ENCODE results near the gene ADAMTS1.
"Not testable (repeated sequence)": the region's sequence is repeated elsewhere in the genome, so short reads cannot be mapped to it uniquely, and the experiment has no call there.

Gene ADAMTS1

GRCh38 chr21:26845066-26845758 lies at the start of gene ADAMTS1:
TSS of gene ADAMTS1 (minus strand) at chr21:26845409. CDS start at chr21:26844954, 455 bp downstream.
- no peak for DNase-seq (ENCODE audit: low read depth in 2 of 2, low spot score in 1 of 2)

- no peak for DNase-seq (ENCODE audit: low read depth in 2 of 2, low spot score in 1 of 2)
Observed at GRCh38 chr21:26892151-26892550, 46.9 kb upstream of the ADAMTS1 start.

GRCh38 chr21:26888931-26889330 lies 43.7 kb upstream of the ADAMTS1 start:
- DNase-seq (ENCODE audit: low read depth in 2 of 2, low spot score in 1 of 2), result no peak

GRCh38 chr21:26888256-26888655 lies 43.0 kb upstream of the ADAMTS1 start:
- DNase-seq (ENCODE audit: low read depth in 2 of 2, low spot score in 1 of 2), result no peak

- DNase-seq (ENCODE audit: low read depth in 2 of 2, low spot score in 1 of 2), result no peak
Observed at GRCh38 chr21:26887251-26887650, 42.0 kb upstream of the ADAMTS1 start.

GRCh38 chr21:26884436-26884835 lies 39.2 kb upstream of the ADAMTS1 start:
- no peak for DNase-seq (ENCODE audit: low read depth in 2 of 2, low spot score in 1 of 2)

- DNase-seq (ENCODE audit: low read depth in 2 of 2, low spot score in 1 of 2), result no peak
Observed at GRCh38 chr21:26883768-26884167, 38.6 kb upstream of the ADAMTS1 start.

- DNase-seq (ENCODE audit: low read depth in 2 of 2, low spot score in 1 of 2), result no peak
Observed at GRCh38 chr21:26881504-26882228, 36.5 kb upstream of the ADAMTS1 start.

- no peak for DNase-seq (ENCODE audit: low read depth in 2 of 2, low spot score in 1 of 2)
Observed at GRCh38 chr21:26877018-26877417, 31.8 kb upstream of the ADAMTS1 start.

GRCh38 chr21:26874347-26874746 lies 29.1 kb upstream of the ADAMTS1 start:
- no peak for DNase-seq (ENCODE audit: low read depth in 2 of 2, low spot score in 1 of 2)

GRCh38 chr21:26865857-26866256 lies 20.6 kb upstream of the ADAMTS1 start:
- no peak for DNase-seq (ENCODE audit: low read depth in 2 of 2, low spot score in 1 of 2)

GRCh38 chr21:26856871-26857350 lies 11.7 kb upstream of the ADAMTS1 start:
- DNase-seq (ENCODE audit: low read depth in 2 of 2, low spot score in 1 of 2), result not testable (repeated sequence)

- not testable (repeated sequence) for DNase-seq (ENCODE audit: low read depth in 2 of 2, low spot score in 1 of 2)
Observed at GRCh38 chr21:26854695-26855094, 9.5 kb upstream of the ADAMTS1 start.

GRCh38 chr21:26852423-26852822 lies 7.2 kb upstream of the ADAMTS1 start:
- no peak for DNase-seq (ENCODE audit: low read depth in 2 of 2, low spot score in 1 of 2)

- no peak for DNase-seq (ENCODE audit: low read depth in 2 of 2, low spot score in 1 of 2)
Observed at GRCh38 chr21:26851109-26851944, 6.1 kb upstream of the ADAMTS1 start.

- DNase-seq (ENCODE audit: low read depth in 2 of 2, low spot score in 1 of 2), result no peak
Observed at GRCh38 chr21:26850116-26850643, 5.0 kb upstream of the ADAMTS1 start.

GRCh38 chr21:26849428-26850115 lies 4.4 kb upstream of the ADAMTS1 start:
- no peak for DNase-seq (ENCODE audit: low read depth in 2 of 2, low spot score in 1 of 2)

- no peak for DNase-seq (ENCODE audit: low read depth in 2 of 2, low spot score in 1 of 2)
Observed at GRCh38 chr21:26847921-26848320, 2.7 kb upstream of the ADAMTS1 start.

GRCh38 chr21:26847002-26847401 lies 1.8 kb upstream of the ADAMTS1 start:
- no peak for DNase-seq (ENCODE audit: low read depth in 2 of 2, low spot score in 1 of 2)

GRCh38 chr21:26846036-26846931 lies 1.1 kb upstream of the ADAMTS1 start:
- no peak for DNase-seq (ENCODE audit: low read depth in 2 of 2, low spot score in 1 of 2)
